DMS 273 treated with DMSO at 0.1 percent for 48 hours (cell line): ENCODE results near the gene TRABD2B.

Source experiments
- DNase-seq: peaks from one replicate; lab custom pipeline; 2025; lab: John Stamatoyannopoulos, UW

TRABD2B gene

DNA sequence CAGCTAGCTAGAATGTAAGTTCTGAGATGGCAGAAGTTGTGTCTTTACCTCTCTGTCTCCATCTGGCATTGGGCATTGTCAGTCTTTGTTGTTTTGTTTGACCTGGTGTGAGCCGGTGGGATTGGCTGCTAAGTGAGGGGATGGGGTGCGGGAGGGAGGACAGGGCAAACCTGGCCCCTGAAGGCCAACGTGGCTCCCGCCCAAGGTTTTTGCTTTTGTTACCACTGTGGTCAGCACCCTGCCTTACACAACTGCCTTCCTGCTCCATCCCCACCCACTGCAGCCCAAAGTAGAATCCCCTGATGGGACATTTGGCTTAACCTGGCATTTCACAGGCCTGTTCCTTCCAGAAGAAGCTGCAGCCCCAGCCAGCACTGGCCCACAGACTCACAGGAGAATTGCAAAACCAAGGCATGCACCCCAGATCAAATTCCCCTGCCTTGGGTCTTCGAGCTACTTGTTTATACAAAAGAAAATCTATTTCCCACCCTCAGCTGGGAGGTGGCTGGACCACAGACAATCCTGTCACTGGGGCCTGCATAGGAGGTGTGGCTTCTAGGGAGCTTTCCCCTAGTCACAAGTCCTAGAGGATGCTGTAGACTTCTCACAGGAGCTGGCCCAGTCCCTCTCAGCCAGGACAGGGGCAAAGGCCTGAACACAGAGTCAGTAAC, 147.5 kb downstream of the TRABD2B start:
- no peak for DNase-seq

DNA sequence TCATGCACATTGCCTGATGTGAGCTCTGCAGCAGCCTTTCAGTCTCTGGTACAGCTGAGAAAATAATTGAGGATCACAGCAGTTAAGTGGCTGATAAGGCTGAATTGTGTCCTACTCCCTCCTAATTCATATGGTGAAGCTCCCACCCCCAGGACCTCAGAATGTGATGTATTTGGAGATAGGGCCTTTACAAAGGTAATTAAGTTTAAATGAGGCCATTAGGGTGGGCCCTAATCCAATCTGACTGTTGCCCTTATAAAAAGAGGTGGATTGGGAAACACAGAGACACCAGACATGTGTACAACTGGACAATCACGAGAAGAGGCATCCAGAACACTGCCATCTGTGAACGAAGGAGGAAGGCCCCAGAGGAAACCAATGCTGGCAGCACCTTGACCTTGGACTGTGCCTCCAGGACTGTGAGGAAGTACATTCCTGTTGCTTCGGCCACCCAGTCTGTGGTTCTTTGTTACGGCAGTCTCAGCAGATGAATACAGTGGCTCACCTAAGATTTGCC, 148.1 kb downstream of the TRABD2B start:
- no peak for DNase-seq

DNA sequence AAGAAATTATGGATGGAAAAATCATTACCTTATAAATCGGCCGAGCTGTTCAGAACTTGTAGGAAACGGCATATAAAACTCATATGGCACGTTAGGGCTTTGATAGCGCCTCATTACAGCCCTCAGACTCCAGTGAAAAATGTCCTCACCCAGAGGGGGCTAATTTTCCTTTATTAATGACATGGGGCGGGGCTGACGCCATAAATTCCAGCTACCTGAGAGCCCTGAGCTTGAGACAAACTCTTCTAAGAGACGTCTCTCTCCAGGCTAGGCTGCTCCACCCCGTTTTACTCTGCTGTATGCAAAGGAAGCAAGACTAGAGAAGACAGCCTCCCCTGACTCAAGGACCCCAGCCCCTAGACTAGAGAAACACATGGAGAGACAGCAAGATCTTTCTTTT, 149.4 kb downstream of the TRABD2B start:
- no peak for DNase-seq

DNA sequence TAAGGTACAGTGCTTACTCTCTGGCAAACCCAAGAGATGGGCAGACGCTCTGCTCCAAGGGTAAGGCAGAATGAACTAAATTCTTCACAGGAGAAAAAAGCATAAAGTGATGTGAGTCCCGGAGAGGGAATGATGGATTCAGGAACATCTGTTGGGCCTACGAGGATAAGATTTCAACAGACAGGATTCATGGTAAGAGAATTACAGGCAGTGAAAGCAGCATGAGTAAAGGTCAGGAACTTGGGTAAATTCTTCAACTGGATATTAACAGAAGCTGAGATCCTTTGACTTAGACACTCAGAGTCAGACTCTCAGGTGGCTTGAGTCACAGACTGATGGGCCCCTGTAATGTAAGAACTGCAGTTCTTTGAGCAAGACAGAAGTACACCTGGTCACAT, 152.6 kb downstream of the TRABD2B start:
- no peak for DNase-seq

DNA sequence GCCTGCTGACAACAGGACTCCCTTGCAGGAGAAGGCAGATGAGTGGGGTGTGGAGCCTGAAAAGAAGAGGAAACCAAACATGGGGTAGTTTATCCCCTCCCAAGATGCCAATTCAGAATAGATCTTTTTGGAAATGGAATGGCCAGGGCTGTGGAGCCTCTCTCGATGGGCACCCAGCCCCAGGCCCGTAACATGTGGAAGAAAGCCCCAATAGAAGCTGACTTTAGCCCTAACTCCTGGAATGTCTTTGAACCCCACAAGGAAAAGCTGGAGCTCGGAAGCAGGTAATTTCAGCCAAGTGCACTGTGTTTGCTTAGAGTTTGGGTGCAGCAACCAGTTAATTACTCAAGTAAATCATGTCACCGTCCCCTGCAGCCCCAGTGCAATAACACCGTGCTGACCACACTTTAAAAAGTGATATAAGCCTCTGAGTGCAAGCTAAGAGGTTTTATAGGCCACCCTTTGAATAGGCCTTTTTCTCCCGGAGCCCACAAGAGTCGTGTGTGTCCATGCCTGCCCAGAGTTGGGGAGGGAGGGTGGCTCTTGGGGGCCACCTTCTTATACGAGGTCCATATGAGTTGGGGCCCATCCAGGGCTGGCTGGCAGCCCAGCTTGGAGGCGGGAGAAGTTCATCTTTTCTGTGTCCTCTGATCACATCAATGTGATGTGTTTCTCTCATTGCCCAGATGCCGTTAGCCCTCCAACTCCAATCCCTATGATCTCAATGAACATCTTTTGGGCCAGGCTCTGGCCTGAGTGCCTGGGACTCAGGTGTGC, 153.2 kb downstream of the TRABD2B start:
- DNase-seq, result no peak

DNA sequence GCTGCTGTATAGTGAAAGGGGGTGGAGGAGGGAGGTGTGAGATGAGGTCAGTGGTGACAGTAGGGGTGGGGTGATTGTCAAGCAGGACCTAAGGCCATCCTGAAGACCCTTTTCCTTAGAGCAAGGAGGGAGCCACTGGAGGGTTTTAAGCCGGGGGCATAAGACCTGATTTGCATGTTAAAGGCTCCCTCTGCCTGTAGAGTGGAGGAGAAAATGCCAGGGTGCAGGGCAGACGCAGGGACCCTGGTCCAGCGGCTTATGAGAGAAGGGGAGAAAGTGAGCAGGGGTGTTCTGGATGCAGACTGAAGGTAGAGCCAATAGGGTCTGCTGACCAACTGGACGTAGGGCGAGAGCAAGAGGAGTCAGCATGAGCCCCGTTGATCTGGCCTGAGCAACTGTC, 154.1 kb downstream of the TRABD2B start:
- no peak for DNase-seq

DNA sequence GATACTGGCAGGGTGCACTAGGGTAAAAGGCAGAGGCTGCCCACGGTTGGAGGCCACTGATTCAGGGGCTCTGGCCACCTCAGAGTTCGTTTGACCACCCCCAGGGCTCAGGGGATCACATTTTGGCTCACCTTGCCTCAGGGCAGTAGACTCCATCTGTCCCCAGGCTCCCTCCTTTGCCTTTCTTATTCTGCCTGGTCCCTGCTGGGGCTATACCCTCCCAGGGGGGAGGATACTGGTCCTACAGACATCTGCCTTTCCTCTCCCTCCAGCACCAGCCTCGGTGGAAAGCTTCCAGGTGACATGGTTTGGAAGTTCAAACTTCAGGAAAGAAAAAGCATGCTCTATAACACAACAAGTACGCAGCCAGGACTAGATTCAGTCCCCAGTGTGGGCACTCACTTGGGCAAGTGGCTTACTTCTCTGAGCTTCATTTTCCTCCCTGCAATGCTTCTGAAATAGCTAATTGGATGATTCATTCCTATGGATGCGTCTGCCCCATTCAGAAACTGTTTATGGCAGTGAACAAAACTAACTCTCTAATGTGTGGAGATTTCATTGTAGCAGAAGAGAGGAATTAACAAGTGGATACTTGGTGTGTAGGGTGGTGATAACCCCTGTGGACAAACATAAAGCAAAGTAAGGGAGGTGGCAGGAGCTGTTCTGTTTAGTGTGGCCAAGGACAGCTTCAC, 154.8 kb downstream of the TRABD2B start:
- DNase-seq, result no peak

DNA sequence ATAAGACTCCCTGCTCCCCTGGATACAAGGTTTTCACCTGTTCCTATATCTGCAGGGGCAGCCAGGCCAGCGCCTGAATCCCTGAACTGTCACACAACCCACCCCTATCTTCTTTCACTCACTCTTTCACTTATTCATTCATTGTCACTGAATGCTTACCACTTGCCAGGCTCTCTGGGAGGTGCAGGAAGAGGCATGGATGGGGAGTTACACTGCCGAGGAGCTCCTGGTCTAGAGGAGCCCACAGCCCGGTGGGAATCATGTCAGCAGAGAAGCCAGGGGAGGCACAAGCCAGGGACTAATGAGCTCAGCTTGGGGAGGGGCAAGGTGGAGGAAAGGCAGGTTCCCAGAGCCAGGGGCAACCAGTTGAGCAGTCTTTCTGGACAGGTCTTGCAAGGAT, 155.8 kb downstream of the TRABD2B start:
- DNase-seq, result no peak

DNA sequence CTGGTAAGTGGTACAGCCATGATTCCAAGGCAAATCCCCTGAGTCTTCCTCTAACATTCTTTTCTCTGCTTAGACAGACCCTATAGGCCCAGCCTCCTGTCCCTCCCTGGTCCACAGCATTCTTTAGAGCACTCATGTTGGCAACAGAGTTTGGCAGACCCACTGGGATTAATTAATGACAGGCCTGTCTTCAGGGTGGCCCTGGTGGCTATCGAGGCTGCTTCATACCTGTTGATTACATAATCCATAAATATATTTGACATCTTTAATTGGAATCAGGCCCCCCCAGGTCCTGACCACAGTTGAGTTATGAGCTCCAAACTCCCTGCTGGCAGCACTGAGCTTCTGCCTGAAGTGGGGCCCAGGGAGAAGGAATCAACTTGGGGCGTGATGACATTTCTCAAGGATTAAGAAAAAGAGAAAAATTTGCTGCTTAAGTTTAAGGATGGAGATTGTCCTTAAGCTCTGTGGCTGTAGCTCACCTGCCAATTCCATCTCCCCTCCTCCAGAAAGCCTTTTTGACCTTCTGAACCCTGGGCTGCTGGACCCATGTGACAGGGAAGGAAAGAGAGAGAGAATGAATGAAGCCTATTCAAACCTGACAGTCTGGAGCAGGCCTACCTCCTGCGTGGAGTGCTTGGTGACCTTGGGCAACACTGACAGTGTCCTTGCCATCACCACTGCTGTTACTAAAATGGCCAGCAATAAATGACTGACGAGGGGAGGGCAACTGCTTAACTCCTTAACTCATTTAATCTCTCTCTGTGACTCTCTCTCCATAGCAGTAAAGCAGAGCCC, 156.6 kb downstream of the TRABD2B start:
- no peak for DNase-seq

DNA sequence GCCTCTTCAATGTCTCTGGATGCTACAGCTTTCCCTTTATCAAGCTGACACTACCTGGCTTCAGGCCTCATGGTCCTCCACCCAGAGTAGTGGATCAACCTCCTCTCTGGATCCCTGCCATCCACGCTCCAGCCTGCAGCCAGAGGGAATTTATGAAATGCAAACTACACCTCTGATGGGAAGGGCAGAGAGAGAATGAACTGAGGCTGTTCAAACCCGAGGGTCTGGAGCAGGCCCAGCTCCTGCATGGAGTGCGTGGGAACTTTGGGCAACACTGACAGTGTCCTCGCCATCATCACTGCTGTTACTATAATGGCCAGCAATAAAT, 157.8 kb downstream of the TRABD2B start:
- no peak for DNase-seq

DNA sequence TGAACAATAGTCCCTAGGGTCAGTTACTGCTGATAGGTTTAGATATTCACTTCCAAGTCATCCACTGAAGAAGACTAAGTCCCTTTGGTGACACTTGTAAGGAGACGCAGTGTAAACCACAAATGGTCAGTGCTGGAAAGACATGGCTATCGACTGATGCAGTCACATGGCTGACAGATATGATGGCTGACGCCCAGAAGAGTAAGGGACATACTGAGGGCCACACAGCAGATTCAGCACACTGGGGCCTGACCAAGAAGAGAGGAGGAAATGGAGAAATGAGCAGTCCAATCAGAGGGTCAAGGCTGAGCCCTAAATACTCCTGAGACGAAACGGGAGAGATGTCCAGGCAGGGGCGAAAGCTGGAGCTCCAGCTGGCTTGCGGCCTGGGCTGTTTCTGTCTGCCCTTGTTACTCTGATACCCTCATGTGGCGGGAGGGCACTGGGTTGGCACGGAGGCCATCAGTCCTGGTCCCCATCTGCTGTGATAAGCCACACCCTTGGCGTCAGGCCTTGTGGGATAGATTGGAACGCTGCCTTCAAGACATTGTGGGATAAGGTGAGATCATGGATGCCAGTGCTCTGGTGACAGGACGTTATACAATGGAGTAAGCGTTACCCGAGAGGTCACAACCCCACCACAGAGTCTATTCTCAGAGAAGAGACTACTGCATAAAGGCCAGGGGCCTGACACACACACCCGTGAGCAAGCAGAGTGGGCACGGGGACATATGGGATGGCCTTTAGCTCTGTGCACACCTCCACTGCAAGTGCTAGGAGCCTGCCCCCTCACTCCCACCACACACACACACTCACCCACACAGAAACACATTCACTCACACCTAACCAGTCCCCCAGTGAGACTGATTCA, 158.4 kb downstream of the TRABD2B start:
- DNase-seq, result no peak

DNA sequence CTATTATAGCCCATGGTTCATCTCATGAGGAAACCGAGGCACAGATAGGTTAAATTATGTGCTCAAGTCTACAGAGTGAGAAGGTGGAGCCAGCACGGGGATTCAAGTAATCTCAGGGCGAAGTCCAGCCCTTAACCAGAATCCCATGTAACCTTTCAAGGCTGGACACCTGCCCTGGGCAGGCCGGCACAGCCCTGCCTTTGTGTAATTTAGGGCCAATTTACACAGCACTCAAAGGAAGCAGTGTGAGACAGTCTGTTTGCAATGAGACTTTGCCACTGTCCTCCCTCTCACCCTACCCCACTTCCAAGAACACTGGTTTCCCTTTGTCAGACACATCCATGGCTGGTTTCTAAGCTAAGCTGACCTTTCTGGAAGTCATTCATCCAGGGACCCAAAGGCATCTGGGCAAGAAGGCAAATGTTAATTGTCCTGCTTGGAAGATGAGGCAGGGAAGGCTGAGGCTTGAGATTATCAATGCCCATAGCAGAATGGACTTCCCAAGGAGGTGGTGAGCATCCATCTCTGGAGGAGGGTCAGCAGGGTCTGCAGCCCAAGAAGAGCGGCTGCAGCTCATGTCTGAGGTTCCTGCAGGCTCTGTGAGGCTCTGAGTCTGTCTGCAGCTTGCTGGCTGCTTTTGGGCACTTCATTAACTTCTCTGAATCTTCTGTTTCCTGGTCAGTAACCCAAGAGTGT, 159.2 kb downstream of the TRABD2B start:
- DNase-seq, result no peak

DNA sequence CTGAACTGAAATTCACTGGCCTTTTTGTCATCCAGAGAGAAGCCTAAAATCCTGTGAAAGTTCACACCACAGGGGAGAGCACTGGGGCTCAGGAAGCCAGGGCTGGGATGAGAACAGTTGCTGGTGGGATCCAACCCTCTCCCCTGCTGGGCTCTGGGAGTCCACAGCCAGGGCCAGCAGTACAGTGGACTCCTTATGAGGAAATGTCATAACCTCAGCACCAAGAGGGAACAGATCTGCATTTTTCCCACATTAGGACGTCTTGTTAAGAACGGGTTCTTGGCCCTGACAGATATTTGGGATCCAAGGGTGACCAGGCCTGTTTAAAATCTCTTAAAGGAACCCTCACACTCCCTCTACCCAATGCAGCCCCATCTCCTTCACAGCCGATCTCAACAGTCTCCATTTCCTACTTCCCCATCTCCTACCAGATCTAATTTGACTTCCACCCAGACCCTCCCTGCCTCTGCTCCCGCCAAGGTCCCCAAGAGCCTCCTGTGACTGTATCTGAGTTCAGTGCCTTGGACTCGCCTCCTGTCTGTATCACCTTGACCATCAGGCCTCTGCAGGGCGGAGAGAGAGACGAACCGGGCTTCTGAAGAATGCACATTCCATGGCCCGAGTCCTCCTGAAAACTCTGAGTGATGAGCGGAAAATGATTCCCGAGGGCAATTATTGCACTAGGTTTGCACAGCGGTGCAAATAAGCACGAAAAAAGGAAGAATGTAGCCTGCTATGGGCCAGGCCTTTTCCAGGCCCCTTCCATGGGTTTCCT, 159.9 kb downstream of the TRABD2B start:
- DNase-seq, result no peak

DNA sequence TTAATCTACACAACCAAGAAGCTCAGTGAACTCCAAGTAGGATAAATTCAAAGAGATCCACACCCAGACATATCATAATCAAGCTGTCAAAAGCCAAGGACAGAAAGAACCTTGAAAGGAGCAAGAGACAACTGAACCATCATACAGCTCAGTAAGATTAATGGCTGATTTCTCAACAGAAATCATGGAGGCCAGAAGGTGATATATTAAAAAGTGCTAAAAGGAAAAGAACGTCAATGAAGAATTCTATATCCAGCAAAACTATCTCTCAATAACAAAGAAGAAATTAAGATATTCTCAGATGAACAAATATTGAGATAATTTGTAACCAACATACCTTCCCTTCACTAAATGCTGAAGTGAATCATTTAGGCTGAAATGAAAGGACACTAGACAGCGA, 161.8 kb downstream of the TRABD2B start:
- DNase-seq, result no peak

DNA sequence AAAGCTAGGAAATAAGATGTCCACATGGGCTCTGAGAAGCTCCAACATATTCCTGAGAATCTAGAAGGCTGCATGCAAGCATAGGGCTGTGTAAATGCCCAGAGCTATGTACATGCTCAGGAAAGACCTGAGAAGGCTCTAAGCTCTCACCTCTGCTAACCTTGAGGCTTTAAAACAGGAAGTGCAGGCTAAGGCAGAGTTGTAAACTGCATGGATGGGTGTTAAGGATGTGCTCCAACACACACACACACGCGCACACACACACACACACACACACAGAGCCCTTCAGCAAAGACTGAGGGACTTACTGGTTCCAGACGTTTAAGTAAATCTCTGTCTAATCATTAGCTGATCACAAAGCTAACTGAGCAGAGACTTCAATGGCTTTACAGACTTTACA, 162.9 kb downstream of the TRABD2B start:
- DNase-seq, result no peak

DNA sequence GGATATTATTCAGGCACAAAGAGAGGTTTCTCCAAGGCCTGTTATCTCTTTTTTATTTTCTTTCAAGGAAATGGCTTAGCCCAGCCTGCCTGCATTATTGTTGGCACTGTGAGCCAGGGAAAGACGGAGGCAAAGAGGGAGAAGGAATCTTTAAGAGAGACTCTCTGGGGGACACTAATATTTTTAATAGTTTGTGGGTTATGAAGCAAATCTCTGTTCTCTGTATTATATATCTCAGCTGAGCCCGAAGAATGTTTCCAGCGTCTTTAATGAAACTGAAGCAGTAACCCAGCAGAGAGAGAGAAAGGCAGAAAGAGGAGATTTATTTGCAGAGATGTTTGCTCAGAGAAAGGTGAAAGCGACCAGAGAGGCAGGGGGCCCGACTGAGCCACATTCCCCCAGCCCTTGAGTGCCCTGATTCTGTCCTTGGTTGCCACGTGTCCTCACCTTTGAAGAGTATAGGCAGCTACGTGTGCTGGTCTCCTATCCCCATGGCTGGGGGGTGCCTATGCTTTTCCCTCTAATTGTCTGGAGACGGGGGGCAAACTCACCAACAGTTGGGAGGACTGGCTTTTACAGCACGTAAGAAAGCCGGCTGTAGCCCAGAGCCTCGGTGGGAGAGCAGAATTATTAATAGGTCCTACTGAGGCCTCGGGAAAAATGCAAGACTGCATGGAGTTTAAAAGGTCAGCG, 166.4 kb downstream of the TRABD2B start:
- no peak for DNase-seq

DNA sequence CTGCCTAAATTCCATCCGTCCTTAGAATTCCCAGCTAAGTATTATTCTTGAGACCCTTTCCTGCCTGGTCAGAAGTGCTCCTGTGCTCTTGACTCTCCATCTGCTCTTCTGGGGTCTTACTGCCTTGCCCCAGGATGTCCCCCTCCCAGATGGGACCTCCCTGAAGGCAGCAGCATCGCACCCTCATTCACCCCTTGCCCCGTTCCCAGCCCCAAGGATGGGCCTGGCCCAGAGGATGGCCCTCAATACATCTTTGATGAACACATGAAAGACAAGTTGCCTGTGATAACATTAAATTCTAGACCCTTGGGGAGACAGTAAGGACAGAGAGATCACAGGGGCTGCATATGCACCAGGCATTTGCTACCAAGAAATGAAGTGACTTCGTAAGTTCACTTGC, 167.2 kb downstream of the TRABD2B start:
- no peak for DNase-seq

DNA sequence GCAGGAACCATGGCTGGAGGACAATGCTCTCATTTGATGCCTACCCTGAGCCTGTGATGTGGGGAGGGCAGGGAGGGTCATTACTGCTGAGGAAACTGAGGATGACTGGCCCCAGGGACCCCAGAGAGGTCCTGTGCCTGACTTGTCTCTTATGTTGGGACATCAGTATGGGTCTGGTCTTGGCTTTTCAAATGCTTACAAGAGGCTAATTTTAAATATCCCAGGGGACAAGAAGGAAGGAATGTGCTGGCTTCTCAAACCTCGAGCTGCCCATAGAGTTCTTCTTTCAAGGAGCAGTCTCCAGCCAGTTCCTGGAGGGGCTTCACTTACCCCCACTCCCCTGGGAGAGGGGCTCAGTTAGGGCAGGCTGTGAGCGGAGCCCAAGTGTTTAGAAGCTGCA, 168.2 kb downstream of the TRABD2B start:
- DNase-seq, result no peak

DNA sequence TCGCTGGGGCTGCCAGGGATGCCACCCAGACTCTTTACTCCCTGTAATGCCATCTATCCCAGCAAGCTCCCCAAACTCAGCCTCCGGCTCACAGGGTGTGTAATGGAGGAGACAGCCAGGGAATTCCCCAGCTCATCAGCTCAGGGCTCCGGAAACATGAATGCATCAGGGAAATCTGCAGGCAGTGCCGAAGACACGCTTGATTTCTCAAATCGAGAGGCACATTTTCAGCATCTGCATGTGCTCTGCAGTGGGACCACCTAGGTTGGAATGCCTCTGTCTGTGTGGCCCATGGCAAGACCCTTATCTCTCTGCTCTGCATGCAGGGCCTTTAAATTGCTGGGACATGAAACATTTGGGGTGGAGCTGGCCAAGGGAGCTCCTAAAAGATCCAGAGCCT, 170.1 kb downstream of the TRABD2B start:
- no peak for DNase-seq
